ENCODE data around the gene RAX. TPM values are rescaled to one million over a fixed set of nuclear protein-coding genes. Genes with fewer than 3 reads are reported as not detected.

RAX gene
- total RNA-seq, 1 donor from 2014 or later, result not detected

GRCh38 chr18:59239642-59240041 is 33.6 kb downstream of the RAX start:
- DNase-seq, result no peak

- DNase-seq, result no peak
These were observed 34.9 kb downstream of the RAX start for GRCh38 chr18:59238385-59238784.

GRCh38 chr18:59233017-59233410 is 40.2 kb downstream of the RAX start:
- DNase-seq, result no peak

- DNase-seq, result no peak
These were observed 40.8 kb downstream of the RAX start for GRCh38 chr18:59232309-59233016.

DNA sequence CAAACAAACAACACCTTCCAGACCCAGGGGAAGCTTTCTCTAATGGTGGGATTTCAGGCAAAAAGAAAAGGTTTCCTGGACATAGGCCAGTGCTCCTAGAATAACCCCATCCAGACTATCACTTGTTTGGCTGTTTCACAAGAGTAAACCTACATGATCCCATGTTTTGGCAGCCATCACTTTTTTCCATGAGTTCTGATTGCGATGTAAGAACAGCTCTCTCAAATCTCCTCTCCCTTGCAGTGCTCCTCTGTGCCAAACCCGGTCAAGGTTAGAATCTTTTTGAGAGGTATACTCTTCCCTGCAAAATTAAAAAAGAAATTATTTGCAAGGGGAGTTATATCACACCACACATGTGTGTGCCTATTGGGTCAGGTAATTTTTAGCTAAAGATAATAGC is 41.4 kb downstream of the RAX start:
- no peak for DNase-seq

GRCh38 chr18:59231114-59231513 is 42.1 kb downstream of the RAX start:
- no peak for DNase-seq

DNA sequence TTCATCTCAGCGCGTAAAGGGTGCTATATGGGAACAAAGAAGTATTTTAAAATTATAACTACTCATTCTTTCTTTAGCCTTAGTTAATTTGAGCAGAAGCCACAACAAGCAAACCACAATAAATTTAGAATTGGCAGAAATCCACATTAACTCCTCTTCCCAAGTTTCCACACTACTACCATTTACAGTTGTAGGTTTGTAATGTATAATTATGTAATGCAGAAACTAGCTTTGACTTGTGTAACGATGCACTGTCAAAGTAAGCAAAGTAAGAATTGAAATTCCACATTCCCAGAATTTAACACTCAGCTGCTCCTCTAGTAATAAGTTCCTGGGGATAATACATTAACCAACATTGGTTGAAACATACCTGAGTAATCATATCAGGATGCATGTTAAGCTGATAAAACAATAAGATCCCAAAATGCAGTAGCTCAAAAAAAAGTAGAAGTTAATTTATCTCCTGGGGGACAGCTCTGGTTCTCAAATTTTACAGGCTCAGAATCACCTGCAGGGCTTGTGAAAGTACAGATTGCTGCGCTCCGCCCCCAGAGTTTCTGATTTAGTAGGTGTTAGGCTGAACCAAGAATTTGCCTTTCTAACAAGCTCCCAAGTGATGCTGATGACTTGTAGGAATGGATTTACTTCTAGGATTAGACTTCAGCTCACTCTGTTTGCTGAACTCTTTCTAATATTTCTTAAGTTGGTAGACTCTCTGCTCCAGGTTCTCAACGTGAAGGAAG is 43.4 kb downstream of the RAX start:
- no peak for DNase-seq

- DNase-seq, result no peak
These were observed 44.1 kb downstream of the RAX start for GRCh38 chr18:59229191-59229590.

- DNase-seq, result no peak
These were observed 44.9 kb downstream of the RAX start for GRCh38 chr18:59228351-59228750.

DNA sequence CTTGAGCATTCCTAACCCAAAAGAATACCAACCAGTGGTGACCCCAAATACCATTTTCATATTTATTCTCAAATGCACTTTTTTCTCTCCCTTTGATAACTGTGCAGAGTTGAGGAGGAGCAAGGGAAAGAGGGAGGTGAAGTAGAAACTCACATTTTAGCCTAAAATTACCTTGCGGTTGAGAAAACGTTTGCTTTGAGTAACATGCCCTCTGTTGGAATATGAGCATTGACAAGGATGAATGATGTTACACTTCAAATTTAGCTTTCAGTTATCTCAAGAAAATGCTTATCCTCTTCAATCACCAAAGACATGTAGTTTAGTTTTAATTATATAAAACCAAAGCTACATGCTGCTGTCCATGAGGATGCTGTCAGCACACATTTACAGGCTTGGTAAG is 50.9 kb downstream of the RAX start:
- DNase-seq, result no peak

DNA sequence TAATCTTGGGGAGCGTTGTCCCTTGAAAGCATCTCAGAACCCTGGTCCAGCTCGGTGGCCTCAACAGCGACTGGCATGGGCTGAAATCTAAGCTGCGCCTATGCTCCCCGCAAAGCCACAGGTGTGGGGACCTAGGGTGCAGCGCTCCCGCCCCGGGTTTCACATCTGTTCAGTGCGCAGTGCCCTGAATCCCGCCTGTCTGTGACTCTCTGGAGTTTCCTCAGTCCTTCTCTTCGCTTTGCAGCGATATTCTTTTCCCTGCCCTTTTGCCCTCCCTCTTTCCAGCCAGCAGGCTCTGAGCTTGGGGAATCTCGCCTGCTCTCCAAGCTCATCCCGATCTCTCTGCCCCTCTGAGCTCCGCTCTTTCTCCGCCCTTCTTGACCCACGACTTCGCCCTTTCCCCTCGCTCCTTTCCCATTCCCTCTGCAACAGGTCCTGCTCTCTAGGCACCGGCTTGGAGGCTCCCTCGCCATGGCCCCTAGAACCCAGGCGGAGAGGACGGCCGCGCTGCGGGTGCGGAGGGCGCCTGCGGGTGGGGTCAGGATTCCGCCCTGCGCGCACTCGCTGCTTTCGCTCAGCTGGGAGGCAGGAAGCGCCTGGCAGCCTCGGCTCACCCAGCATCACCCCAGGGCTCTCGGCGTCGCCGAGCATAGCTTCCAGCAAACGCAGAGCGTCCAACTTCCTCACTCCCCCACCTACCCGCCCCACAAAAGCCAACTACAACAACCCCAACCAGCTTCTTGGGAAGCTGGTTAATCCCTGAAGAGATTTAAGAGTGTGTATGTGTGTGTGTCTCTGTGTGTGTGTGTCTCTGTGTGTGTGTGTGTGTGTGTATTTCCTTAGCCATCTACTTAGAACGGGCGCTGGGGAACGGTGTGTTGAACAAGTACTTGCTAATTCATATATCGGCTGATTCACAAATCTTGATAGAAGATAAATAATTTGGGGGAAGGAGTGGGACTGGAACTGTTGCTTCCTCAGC is 52.2 kb downstream of the RAX start:
- no peak for DNase-seq

GRCh38 chr18:59220164-59220783 is 53.0 kb downstream of the RAX start:
- DNase-seq, result no peak

DNA sequence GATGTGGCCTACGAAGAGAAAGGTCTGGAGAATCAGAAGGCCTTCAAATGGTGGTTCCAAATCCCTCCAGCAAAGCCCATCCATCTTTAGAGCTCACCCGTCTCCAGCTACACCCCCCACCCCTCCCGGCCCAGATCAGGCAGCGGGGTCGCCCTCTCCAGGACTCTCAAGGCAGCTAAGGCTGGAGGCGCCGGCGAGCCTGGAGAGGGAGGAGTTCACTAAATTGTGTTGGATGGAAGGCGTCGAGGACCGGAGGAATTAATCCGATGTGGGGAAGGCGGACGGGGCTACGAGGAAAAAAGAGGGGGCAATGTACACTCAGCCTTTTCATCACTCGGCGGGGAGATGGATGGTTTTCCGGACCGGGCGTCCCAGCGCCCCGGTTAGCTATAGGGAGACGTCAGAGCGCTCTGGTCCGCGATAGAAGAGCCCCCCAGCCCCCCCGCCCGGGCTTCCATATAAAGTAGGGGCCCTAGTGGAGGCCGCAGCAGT is 53.5 kb downstream of the RAX start, which contains the start of gene GRP:
GRP (plus strand) TSS at position 487 of the 492 bp plus-strand sequence. CDS start 108 bp downstream, outside the sequence.
- DNase-seq, result no peak

GRCh38 chr18:59218018-59218417 is 55.2 kb downstream of the RAX start:
- no peak for DNase-seq

Other genes with a start within 250 kb of the RAX start
- 20.8 and 24.8 TPM in 2 replicates for gene SEC11C, start 133.6 kb downstream of the RAX start, total RNA-seq
- gene GRP, start 53.3 kb downstream of the RAX start, total RNA-seq, result not detected in 2 replicates
- not detected in 2 replicates for gene CPLX4, start 45.2 kb upstream of the RAX start, total RNA-seq
- gene LMAN1, start 85.8 kb upstream of the RAX start, total RNA-seq, result 132 and 143 TPM in 2 replicates

All from dermis blood vessel endothelial cell (primary cell).